ENCODE measurements around the gene TWSG1. TPM values are rescaled to one million over a fixed set of nuclear protein-coding genes. Genes with fewer than 3 reads are reported as not detected.
"Not testable (repeated sequence)": the region's sequence is repeated elsewhere in the genome, so short reads cannot be mapped to it uniquely, and the experiment has no call there.

TWSG1 gene
- total and polyA plus RNA-seq, 2 of the 13 experiments (the other 11 are each of a cell fraction or from before 2014, with no cell fraction given), result 6.6 to 9.4 TPM

DNA sequence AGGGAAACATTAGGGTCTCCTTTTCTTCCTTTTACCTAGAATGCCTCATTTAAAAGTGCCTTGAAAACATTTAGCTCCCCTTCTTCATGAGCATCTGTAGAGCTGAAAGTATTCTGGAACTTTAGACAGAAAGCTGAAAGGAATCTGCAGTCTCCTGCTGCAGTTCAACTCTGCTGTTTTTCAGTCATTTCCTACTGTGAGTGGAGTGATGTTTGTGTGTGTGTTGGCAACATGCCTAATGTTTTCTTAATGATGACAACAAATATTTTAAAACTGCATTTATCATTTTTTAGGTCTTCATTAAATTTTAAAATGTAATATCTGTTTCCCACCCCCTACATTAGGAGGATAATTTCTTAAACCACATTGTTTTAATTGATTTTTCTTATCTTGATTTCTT, 66.6 kb downstream of the TWSG1 start (continued):
- no peak for TF ChIP-seq JARID2 (CRISPR knock-in tag; IDR thresholded peaks at IDR 0.05; ENCODE audit: insufficient replicate concordance)

- FAIRE-seq; H4K20me1 ChIP-seq (ENCODE audit: insufficient read depth, low read length); POLR2A ChIA-PET; H3K27me3 ChIP-seq (ENCODE audit: control insufficient read depth in 1 of 2, insufficient read depth in 2 of 2, low read length in 2 of 2); H3K4me3 ChIP-seq (replicated peaks in 1 of 3; ENCODE audit: insufficient read depth in 1 of 3, low read depth in 2 of 3, low read length in 3 of 3); intact Hi-C loops (cut with micrococcal nuclease; ENCODE audit: unreplicated experiment); H3K27ac ChIP-seq (ENCODE audit: extremely low read length, insufficient read depth, low read length); in situ Hi-C loops (cut with HindIII; ENCODE audit: extremely low pct_ligation_motif_present, low pct_unique_long_range_greater_than_20kb); H3K4me1 ChIP-seq (ENCODE audit: insufficient read depth, low read length); H3K9me3 ChIP-seq (ENCODE audit: low read length); H3K79me2 ChIP-seq (ENCODE audit: insufficient read depth, low read length); H3K4me2 ChIP-seq (ENCODE audit: low read depth, low read length); BruUV-seq (replicated peaks); CTCF ChIA-PET (ENCODE audit: low intra/inter-chr PET ratio, low total read pairs); DNase-seq (ENCODE audit: low spot score); H3K36me3 ChIP-seq (replicated peaks in 1 of 2; ENCODE audit: control insufficient read depth in 1 of 2, insufficient read depth in 2 of 2, low read length in 2 of 2); ATAC-seq; H3K9ac ChIP-seq (ENCODE audit: insufficient read depth, low read depth, low read length); H2AFZ ChIP-seq (ENCODE audit: low read length): not testable (repeated sequence)
- WGBS (ENCODE audit: low lambda C conversion rate), result 92% methylated on average over 10 of the region's 10 CpGs
Measured at GRCh38 chr18:9402358-9403007, 67.9 kb downstream of the TWSG1 start.

GRCh38 chr18:9403795-9404564, 69.4 kb downstream of the TWSG1 start:
- WGBS (ENCODE audit: low lambda C conversion rate), result 76% methylated on average over 24 of the region's 24 CpGs
- H3K4me1 ChIP-seq (ENCODE audit: insufficient read depth, low read length), result no peaks in the 10 kb centered on the region
- no peak overlapping the region for H3K4me2 ChIP-seq (ENCODE audit: low read depth, low read length)
- FAIRE-seq, result no peak
- no peaks in the 10 kb centered on the region for H4K20me1 ChIP-seq (ENCODE audit: insufficient read depth, low read length)
- H3K9ac ChIP-seq (ENCODE audit: insufficient read depth, low read depth, low read length), result no peak overlapping the region
- no peaks in the 10 kb centered on the region for H3K36me3 ChIP-seq (replicated peaks in 1 of 2; ENCODE audit: control insufficient read depth in 1 of 2, insufficient read depth in 2 of 2, low read length in 2 of 2)
- no peak overlapping the region for H2AFZ ChIP-seq (ENCODE audit: low read length)
- ChIA-PET POLR2A (no interaction called here), CTCF (ENCODE audit: low intra/inter-chr PET ratio, low total read pairs) (no interaction called here)
- no peaks in the 10 kb centered on the region for H3K27me3 ChIP-seq (ENCODE audit: control insufficient read depth in 1 of 2, insufficient read depth in 2 of 2, low read length in 2 of 2)
- peak; percentile 81 for ATAC-seq
- intact Hi-C loops (cut with micrococcal nuclease; ENCODE audit: unreplicated experiment), result no loop called here
- H3K27ac ChIP-seq (ENCODE audit: extremely low read length, insufficient read depth, low read length), result no peak overlapping the region
- no peaks in the 10 kb centered on the region for H3K9me3 ChIP-seq (ENCODE audit: low read length)
- H3K79me2 ChIP-seq (ENCODE audit: insufficient read depth, low read length), result no peaks in the 10 kb centered on the region
- DNase-seq (ENCODE audit: low spot score), result peak; percentile 54
- in situ Hi-C loops (cut with HindIII; ENCODE audit: extremely low pct_ligation_motif_present, low pct_unique_long_range_greater_than_20kb), result no loop called here
- no peak overlapping the region for H3K4me3 ChIP-seq (replicated peaks in 1 of 3; ENCODE audit: insufficient read depth in 1 of 3, low read depth in 2 of 3, low read length in 3 of 3)
- BruUV-seq (replicated peaks), result no TSS peak
- no peak for TF ChIP-seq ZNF598 (CRISPR knock-in tag; IDR thresholded peaks at IDR 0.05; ENCODE audit: borderline replicate concordance)
- TF ChIP-seq ZBTB8A (CRISPR knock-in tag; IDR thresholded peaks at IDR 0.05; ENCODE audit: borderline replicate concordance, low read depth), result no peak
- peak; percentile 67; the same call in 1 of the 2 replicates for TF ChIP-seq HNF4G (IDR thresholded peaks at IDR 0.05; ENCODE audit: borderline replicate concordance, low read depth, low read length)
- TF ChIP-seq HNF4G (CRISPR knock-in tag; IDR thresholded peaks at IDR 0.05; ENCODE audit: borderline replicate concordance, low read depth), result peak; percentile 61; the same call in 1 of the 2 replicates
- TF ChIP-seq NFKB2 (CRISPR knock-in tag; IDR thresholded peaks at IDR 0.05; ENCODE audit: borderline replicate concordance), result no peak
- peak; percentile 18 for TF ChIP-seq SKI (IDR thresholded peaks at IDR 0.05; ENCODE audit: partially characterized antibody)
- peak; percentile 82 for TF ChIP-seq ZMYM4 (CRISPR knock-in tag; IDR thresholded peaks at IDR 0.05)
- peak; percentile 51; the same call in 1 of the 2 replicates for TF ChIP-seq ZBTB4 (CRISPR knock-in tag; IDR thresholded peaks at IDR 0.05; ENCODE audit: borderline replicate concordance)
- TF ChIP-seq TFE3 (CRISPR knock-in tag; IDR thresholded peaks at IDR 0.05), result no peak

Measured in HepG2 (cell line).